H1 (cell line): Measurements from ENCODE around the gene L3MBTL3. TPM values are rescaled to one million over a fixed set of nuclear protein-coding genes. Genes with fewer than 3 reads are reported as not detected.

Experiments
- BCL11A ChIP-seq, 2 experiments: IDR thresholded peaks; one replicate each; pipeline ENCODE4 v1.6.1; 2011; ENCODE audit warnings: low read depth in 2 of 2, low read length in 2 of 2, mild to moderate bottlenecking in 2 of 2
- CHD7 ChIP-seq: fragments of 300-600 bp; sonication (generic); IDR thresholded peaks from 2 replicates; pipeline ENCODE4 v1.7.1; 2012; ENCODE audit warnings: low read length, moderate library complexity, mild to moderate bottlenecking, inconsistent platforms; ENCODE audit not compliant: insufficient replicate concordance
- POU5F1 ChIP-seq: IDR thresholded peaks from 2 replicates; pipeline ENCODE4 v1.6.1; 2011; ENCODE audit warnings: low read depth, mild to moderate bottlenecking, low read length, moderate library complexity
- polyA plus RNA-seq, 7 experiments: library from polyadenylated mRNA; depleted of rRNA in 3 of 7; stranded (reverse) in 5 of 7; unstranded in 2 of 7; fragments of >200 nt in 5 of 7; fragments of 200-250 nt in 2 of 7; gene quantifications; 1 replicate in 5 of 7; 2 replicates in 1 of 7; 4 replicates in 1 of 7; pipeline versions ENCODE4 v1.2.1 to v1.2.3, GENCODE V29; 2011 to 2013; ENCODE audit warnings: missing spikeins in 2 of 7, mixed read lengths in 2 of 7
- total RNA-seq: library from RNA; stranded (reverse); fragmentation: NEBNext Ultra II Directional; extraction: Animal tissue kit (Norgen Biotek cat#: 25700); gene quantifications from 2 replicates; pipeline ENCODE4 v1.2.1, GENCODE V29; 2021

The L3MBTL3 gene
- total and polyA plus RNA-seq, 2 of the 8 experiments (the other 6 are each of a cell fraction or from before 2014, with no cell fraction given): 3.9 to 17.2 TPM

GRCh38 chr6:129996387-129996786 is 22.0 kb upstream of the L3MBTL3 start (continued):
- TF ChIP-seq CHD7: no peak
- TF ChIP-seq POU5F1: no peak
- no peak for TF ChIP-seq BCL11A (IDR thresholded peaks at IDR 0.05; ENCODE audit: low read depth in 2 of 2, low read length in 2 of 2)
